ENCODE measurements around the gene FCHSD1. TPM values are rescaled to one million over a fixed set of nuclear protein-coding genes. Genes with fewer than 3 reads are reported as not detected.
A peak's percentile ranks its signal among the peaks of the same experiment; 100 is the strongest.

The FCHSD1 gene
- polyA plus RNA-seq, 3 donors: 3.0 to 73.3 (median 3.4) TPM

GRCh38 chr5:141636106-141636412 is 15.2 kb downstream of the FCHSD1 start:
- Histone ChIP-seq H4K20me1 (ENCODE audit: insufficient read depth, low read length) (peaks cover 44% of the 10 kb centered on the region), H3K9me3 (replicated peaks in 1 of 2; ENCODE audit: control insufficient read depth in 1 of 2, insufficient read depth in 1 of 2, low read length in 2 of 2) (no peaks in the 10 kb centered on the region), H3K9ac (ENCODE audit: insufficient read depth, low read length, poor library complexity, severe bottlenecking) (peak overlapping the region; percentile 78), H3K27me3 (ENCODE audit: control insufficient read depth in 2 of 2, insufficient read depth in 2 of 2, low read length in 2 of 2) (no peaks in the 10 kb centered on the region), H3K36me3 (replicated peaks in 1 of 2; ENCODE audit: control insufficient read depth in 1 of 2, insufficient read depth in 2 of 2, low read length in 2 of 2) (peaks cover 12 to 25% of the 10 kb centered on the region in 2 donors), H3K4me3 (replicated peaks in 1 of 3; ENCODE audit: low read depth in 2 of 3, low read length in 3 of 3) (peak overlapping the region; percentile 59 to 93 (median 86)), H3K79me2 (ENCODE audit: insufficient read depth, low read length) (peaks cover 57% of the 10 kb centered on the region), H3K4me1 (ENCODE audit: control insufficient read depth in 1 of 2, insufficient read depth in 2 of 2, low read length in 2 of 2) (peaks cover 41 to 51% of the 10 kb centered on the region in 2 donors), H3K27ac (ENCODE audit: low read depth in 1 of 2, low read length in 2 of 2) (peak overlapping the region; percentile 15 to 88), H3K4me2 (replicated peaks; ENCODE audit: extremely low read depth, low read length, poor library complexity, severe bottlenecking) (peak overlapping the region; percentile 94), H2AFZ (ENCODE audit: insufficient read depth, low read depth, low read length, poor library complexity, severe bottlenecking) (peak overlapping the region; percentile 94)
- Mint-ChIP-seq H3K9me3 (peaks cover 0 to 2% (median 0%) of the 10 kb centered on the region in 7 donors), H3K27me3 (ENCODE audit: low read depth in 3 of 3) (peaks cover 0 to 4% (median 0%) of the 10 kb centered on the region in 3 donors), H3K27ac (peak overlapping the region; percentile 84 to 92 (median 87)), H3K36me3 (peaks cover 19 to 32% of the 10 kb centered on the region in 2 donors), H3K4me3 (peak overlapping the region; percentile 87 to 93), H3K4me1 (peaks cover 38% of the 10 kb centered on the region)
- intact Hi-C loops (cut with micrococcal nuclease): loop anchor here (5.0 kb wide), 2 partner anchors 44 to 114 kb away; no protein-coding TSS in a partner anchor
- 0% methylated on average over 2 of the region's 4 CpGs for WGBS (ENCODE audit: insufficient coverage)
- TF ChIP-seq, protein P1, sequence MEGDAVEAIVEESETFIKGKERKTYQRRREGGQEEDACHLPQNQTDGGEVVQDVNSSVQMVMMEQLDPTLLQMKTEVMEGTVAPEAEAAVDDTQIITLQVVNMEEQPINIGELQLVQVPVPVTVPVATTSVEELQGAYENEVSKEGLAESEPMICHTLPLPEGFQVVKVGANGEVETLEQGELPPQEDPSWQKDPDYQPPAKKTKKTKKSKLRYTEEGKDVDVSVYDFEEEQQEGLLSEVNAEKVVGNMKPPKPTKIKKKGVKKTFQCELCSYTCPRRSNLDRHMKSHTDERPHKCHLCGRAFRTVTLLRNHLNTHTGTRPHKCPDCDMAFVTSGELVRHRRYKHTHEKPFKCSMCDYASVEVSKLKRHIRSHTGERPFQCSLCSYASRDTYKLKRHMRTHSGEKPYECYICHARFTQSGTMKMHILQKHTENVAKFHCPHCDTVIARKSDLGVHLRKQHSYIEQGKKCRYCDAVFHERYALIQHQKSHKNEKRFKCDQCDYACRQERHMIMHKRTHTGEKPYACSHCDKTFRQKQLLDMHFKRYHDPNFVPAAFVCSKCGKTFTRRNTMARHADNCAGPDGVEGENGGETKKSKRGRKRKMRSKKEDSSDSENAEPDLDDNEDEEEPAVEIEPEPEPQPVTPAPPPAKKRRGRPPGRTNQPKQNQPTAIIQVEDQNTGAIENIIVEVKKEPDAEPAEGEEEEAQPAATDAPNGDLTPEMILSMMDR (IDR thresholded peaks at IDR 0.05): no peak
- DNase-seq: no peak

GRCh38 chr5:141635646-141636045 is 15.6 kb downstream of the FCHSD1 start:
- Histone ChIP-seq H3K9ac (ENCODE audit: insufficient read depth, low read length, poor library complexity, severe bottlenecking) (peak overlapping the region; percentile 78), H3K27ac (ENCODE audit: low read depth in 1 of 2, low read length in 2 of 2) (peak overlapping the region in 1 of 2 donors; percentile 88), H4K20me1 (ENCODE audit: insufficient read depth, low read length) (peaks cover 48% of the 10 kb centered on the region), H3K79me2 (ENCODE audit: insufficient read depth, low read length) (peaks cover 61% of the 10 kb centered on the region), H2AFZ (ENCODE audit: insufficient read depth, low read depth, low read length, poor library complexity, severe bottlenecking) (peak overlapping the region; percentile 94), H3K4me1 (ENCODE audit: control insufficient read depth in 1 of 2, insufficient read depth in 2 of 2, low read length in 2 of 2) (peaks cover 41 to 51% of the 10 kb centered on the region in 2 donors), H3K36me3 (replicated peaks in 1 of 2; ENCODE audit: control insufficient read depth in 1 of 2, insufficient read depth in 2 of 2, low read length in 2 of 2) (peaks cover 9 to 25% of the 10 kb centered on the region in 2 donors), H3K4me3 (replicated peaks in 1 of 3; ENCODE audit: low read depth in 2 of 3, low read length in 3 of 3) (peak overlapping the region in 2 of 3 experiments; percentile 86 to 93), H3K4me2 (replicated peaks; ENCODE audit: extremely low read depth, low read length, poor library complexity, severe bottlenecking) (peak overlapping the region; percentile 94), H3K9me3 (replicated peaks in 1 of 2; ENCODE audit: control insufficient read depth in 1 of 2, insufficient read depth in 1 of 2, low read length in 2 of 2) (no peaks in the 10 kb centered on the region), H3K27me3 (ENCODE audit: control insufficient read depth in 2 of 2, insufficient read depth in 2 of 2, low read length in 2 of 2) (no peaks in the 10 kb centered on the region)
- Mint-ChIP-seq H3K4me1 (peaks cover 38% of the 10 kb centered on the region), H3K36me3 (peaks cover 15 to 32% of the 10 kb centered on the region in 2 donors), H3K27ac (peak overlapping the region; percentile 20 to 92 (median 46)), H3K9me3 (peaks cover 0 to 2% (median 0%) of the 10 kb centered on the region in 7 donors), H3K27me3 (ENCODE audit: low read depth in 3 of 3) (peaks cover 0 to 4% (median 0%) of the 10 kb centered on the region in 3 donors), H3K4me3 (peak overlapping the region; percentile 87 to 93)
- no CpG with 5 or more reads among the region's 7 CpGs for WGBS (ENCODE audit: insufficient coverage)
- no peak for DNase-seq
- TF ChIP-seq, protein P1 (IDR thresholded peaks at IDR 0.05): no peak
- intact Hi-C loops (cut with micrococcal nuclease): loop anchor here (2.0 to 5.0 kb wide), 3 partner anchors 15 to 113 kb away; partner anchors contain the start of gene FCHSD1 (in 1 of the 2)
